DMS 273 treated with DMSO at 0.1 percent for 48 hours (cell line): ENCODE results near the gene DHRSX.
"Not testable (repeated sequence)": the region's sequence is repeated elsewhere in the genome, so short reads cannot be mapped to it uniquely, and the experiment has no call there.

Experiments used
- DNase-seq: peaks from one replicate; lab custom pipeline; 2025; lab: John Stamatoyannopoulos, UW

DHRSX gene

DNA sequence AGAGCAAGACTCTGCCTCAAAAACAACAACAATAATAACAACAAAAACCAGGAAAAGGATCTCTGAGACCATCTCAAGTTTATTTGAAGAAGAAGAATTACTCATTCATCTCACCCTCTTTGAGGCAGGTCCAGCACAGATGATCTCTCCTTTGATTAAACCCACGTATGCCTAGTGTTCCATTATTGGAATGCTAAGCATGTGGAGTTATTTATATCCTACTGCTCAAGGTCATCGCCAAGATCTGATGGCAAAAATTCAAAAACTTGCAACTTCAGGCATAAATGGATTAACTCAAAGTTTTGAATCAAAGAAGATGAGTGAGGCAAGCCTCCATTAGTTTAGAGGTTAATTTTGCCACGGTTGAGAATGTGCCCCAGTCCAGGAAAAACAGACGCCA lies 184.2 kb downstream of the DHRSX start:
- DNase-seq, result no peak

DNA sequence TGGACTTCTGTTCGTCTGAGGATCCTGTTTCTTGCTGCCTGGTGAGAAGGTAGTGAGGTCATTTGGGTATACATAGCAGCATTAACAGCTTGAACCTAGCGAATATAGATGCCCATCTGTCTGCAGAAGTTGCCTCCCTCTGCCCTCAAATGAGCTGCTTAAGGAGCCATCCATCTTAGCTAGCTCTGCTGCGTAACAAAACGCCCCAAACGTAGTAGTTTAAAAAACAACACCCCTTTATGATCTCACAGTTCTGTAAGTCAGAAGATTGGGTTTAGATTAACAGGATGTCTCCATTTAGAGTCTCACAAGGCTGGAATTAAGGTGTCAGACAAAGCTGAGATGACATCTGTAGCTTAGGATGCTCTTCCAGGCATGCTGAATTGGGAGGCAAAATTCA lies 185.3 kb downstream of the DHRSX start:
- DNase-seq, result no peak

DNA sequence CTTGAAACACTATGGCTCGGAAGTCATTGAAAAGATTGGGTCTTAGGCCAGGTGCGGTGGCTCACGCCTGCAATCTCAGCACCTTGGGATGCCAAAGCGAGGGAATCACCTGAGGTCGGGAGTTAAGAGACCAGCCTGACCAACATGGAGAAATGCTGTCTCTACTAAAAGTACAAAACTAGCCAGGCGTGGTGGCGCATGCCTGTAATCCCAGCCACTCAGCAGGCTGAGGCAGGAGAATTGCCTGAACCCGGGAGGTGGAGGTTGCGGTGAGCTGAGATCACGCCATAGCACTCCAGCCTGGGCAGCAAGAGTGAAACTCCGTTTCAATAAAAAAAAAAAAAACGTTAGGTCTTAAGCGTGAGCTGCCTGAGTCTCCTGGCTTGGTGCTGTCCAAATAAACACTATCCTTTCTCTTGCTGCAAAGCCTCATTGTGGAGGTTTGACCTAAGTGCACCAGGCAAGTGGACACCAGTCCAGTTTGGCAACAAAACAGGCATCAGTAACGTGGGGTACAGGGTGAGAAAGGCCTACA lies 185.9 kb downstream of the DHRSX start:
- no peak for DNase-seq

DNA sequence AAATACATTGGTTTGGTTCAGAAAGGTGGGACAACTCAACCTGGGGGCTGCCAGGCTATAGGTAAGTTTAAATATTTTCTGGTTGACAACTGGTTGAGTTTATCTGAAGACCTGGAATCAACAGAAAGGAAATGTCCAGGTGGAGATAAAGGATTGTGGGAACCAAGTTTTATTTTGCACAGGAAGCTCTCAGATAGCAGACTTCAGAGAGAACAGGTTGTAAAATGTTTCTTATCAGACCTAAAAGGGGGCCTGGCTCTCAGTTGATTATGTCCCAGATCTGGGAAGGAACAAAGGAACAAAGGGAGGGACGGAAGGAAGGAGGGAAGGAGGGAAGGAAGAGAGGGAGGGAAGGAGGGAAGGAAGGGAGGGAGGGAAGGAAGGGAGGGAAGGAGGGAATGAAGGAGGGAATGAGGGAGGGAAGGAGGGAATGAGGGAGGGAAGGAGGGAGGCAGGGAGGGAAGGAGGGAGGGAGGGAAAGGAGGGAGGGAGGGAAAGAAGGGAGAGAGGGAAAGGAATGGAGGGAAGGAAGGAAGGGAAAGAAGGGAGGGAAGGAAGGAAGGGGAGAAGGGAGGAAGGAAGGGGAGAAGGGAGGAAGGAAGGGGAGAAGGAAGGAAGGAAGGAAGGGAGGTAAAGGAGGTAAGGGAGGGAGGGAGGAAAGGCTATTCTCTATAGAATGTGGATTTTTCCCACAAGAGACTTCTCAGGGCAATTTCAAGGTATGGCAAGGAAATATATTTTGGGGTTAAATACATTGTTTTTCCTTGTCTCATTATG lies 186.7 kb downstream of the DHRSX start:
- DNase-seq, result no peak

DNA sequence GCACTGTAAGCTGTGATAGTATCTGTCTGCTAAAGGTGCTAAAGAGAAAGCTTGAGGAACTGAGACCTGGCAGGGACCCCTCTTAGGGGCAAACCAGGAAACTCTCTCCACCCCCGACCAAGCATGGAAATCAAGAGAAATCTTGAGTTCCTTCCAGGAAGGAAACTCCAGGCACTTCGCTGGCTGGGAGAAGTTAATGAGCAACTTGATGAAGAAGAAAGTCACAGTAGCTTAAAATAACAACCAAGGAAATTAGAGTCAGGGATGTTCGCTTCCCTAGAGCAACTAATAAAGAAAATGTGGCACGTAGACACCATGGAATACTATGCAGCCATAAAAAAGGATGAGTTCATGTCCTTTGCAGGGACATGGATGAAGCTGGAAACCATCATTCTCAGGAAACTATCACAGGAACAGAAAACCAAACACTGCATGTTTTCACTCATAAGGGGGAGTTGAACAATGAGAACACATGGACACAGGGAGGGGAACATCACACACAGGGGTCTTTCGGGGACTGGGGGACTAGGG lies 188.7 kb downstream of the DHRSX start:
- not testable (repeated sequence) for DNase-seq

DNA sequence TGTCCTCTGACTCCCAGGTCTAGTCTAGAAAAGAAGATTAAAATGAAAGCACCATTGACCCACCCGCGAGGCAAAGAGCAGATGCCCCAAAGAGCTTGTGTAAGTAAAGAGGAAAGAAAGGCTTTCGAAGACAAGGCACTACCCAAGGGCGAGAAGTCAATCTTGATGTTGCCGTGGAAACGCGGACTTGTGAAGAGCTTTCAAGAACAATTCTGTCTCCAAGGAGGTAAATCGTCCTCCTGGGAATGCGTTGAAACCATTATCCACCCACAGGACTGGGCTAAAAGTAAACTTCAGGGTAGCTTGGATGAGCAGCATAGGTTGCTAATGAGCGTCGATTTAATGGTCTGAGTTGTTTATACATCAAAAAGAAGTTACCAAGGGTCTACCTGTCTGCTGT lies 189.3 kb downstream of the DHRSX start:
- DNase-seq, result no peak

DNA sequence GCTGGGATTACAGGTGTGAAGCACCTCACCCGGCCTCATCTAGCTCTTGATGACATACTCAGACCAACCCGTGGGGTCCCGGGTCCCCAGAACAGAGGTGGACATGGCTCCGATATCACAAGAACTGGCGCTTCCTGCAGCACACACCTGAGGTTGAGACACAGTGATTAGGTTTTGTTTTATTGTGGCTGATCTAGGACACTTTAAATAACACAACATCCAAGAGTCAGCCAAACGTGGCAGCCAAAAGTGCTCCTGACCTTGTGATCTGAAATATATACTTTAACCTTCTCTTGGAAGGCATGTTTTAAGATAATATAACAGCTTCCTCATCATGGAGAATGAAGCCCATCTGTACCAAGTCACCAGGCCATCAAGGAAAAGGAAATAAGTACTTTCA lies 198.9 kb downstream of the DHRSX start:
- DNase-seq, result no peak

DNA sequence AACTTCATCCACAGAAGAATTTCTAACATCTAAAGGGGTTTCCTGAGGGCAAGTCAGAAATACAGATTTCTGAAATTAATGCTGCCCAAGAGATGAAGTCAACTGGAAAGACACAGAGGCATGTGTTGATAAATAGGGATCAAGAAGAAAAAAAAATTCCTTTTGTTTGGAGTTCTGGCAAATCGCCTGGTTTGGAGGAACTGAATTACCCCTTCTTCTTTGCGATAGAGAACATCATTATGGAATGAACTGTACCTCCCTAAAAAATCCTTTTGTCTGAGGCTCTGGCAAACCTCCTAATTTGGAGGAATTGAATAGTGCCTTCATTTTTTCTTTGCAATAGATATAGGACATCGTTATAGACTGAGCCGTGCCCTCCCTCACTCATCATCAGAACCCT lies 200.9 kb downstream of the DHRSX start:
- no peak for DNase-seq

DNA sequence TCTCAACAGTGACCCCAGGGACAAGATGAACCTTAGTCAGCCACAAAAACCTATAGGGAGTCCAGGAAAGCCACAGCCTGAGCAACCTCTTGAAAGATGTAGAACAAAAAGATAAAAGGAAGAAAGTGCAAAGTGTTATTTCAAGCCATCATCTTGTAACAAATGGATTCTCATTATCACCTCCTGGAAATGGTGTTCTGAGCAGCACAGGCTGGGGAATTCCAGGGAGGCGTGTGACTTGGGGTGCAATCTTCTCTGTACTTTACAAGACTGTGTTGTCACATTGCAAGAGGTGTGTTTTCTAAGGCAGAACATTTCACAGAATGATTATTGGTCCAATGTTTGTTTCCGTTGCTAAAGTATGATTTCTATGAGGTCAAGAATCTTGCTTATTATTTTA lies 214.0 kb downstream of the DHRSX start:
- no peak for DNase-seq

DNA sequence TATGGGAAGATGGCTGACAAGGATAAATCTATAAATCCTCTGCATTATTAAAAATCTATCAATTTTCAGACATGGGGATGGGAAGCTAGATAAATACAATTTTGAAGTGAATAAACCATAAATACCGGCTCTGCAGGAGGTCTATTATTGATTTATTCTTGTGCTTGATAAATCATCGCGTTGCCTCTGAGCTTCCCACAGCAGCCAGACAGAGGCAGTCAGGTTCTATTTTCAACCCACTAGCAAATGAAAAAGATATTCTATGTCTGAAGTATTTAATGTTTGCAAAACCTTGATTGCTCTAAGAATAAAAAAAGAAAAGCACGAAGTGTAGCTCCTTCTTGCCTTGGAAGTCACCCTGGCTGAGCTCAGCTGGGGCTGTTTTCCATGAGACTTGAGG lies 216.2 kb downstream of the DHRSX start:
- DNase-seq, result no peak

DNA sequence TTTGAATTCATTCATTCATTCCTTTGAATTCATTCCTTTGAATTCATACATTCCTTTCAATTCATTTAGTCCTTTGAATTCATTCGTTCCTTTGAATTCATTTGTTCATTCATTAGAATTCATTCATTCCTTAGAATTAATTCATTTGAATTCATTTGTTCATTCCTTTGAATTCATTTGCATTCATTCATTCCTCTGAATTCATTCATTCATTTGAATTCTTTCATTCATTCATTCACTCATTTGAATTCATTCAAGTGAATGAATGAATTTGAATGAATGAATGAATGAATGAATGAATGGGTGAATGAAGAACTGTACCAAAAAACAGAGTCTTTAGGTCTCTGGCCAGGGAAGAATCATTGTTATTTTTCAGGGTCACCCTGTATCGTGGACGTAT lies 216.6 kb downstream of the DHRSX start:
- DNase-seq, result no peak

DNA sequence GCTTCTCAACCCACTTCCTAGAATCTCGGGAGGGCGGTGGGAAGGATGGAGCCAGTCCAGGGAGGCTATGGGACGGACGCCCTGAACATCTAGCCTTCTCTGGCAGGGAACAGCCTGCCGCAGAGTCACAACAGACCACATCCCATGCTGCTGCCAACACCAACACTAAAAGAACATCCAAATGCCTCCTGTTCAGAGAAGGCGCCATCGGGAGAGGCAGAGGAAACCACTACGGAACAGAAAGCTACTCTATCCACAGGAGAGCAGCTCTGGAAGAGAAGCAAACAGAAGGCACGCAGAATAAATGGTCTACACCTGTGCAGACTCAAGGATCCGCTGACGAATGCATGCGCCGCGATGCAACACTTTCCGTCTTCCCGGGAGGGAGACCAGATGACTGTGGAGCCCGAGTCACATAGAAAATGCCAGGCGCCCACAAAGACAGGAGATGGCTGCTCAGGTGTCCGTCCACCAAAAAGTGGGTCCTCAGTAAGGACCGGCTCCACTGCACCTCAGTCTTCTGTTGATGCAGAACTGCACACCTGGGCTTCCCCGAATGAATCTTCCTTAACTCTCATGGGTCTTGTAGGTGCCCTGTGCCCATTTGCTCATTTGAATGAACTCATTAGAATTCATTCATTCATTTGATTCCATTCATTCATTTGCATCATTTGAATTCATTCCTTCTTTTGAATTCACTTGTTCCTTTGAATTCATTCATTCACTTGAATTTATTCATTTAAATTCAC lies 217.5 kb downstream of the DHRSX start:
- no peak for DNase-seq

DNA sequence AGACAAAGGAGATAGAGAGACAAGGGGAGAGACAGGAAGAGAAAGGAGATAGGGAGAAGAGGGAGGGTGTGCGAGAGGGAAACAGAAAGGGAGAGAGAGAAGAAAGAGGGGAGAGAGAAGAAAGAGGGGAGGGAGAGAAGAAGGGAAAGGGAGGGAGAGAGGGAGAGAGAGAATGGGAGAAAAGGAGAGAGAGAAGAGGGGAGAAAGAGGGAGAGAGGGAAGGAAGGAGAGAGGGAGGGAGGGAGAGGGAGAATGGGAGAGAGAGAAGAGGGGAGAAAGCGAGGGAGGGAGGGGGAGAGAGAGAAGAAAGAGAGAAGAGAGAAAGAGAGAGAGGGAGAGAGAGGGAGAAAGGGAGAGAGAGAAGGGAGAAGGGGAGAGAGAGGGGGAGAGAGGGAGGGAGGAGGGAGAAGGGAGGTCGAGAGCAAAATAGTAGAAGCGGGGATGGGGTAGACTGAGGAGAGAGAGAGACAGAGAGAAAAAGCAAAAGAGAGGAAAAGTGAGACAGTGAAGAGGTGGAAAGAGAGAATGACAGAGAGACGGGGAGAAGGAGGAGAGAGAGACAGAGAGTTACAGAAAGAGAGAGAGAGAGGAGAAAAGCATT lies 218.2 kb downstream of the DHRSX start:
- DNase-seq, result no peak

DNA sequence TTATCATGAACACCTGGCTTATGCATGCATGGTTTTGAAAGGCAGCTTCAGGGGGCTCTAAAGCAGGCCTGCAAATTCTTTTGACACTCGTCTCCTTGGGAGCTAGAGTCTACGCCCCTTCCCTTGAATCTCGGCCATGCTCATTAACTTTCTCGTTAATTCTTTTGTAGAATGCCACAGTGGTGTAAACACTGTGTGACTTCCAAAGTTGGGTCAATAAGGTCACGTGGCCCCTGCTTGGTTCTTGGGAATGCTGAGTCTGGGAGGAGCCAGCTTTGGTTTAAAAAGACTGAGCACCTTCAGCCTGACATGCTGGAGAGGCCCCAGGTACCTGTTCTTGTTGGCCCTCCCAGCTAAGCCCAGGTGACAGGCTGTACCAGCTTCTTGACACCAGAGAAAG lies 228.4 kb downstream of the DHRSX start:
- DNase-seq, result no peak

DNA sequence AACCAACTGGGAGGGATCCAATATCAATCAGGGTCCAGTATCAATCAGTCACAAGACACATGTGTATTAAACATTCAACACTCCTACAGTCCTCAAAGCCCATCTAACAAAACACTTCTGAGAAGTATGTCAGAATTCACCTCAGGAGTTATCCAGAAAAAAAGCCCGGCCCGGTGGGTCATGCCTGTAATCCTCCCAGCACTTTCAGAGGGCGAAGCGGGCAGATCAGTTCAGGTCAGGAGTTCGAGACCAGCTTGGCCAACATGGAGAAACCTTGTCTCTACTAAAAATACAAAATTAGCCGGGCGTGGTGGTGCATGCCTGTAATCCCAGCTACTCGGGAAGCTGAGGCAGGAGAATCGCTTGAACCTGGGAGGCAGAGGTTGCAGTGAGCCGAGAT lies 229.2 kb downstream of the DHRSX start:
- not testable (repeated sequence) for DNase-seq

DNA sequence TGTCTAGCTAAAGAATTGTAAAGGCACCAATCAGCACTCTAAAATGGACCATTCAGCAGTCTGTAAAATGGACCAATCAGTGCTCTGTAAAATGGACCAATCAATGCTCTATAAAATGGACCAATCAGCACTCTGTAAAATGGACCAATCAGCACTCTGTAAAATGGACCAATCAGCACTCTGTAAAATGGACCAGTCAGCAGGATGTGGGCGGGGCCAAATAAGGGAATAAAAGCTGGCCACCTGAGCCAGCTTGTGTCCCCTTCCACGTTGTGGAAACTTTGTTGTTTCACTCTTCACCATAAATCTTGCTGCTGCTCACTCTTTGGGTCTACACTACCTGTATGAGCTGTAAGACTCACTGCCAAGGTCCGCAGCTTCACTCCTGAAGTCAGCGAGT lies 230.0 kb downstream of the DHRSX start:
- DNase-seq, result not testable (repeated sequence)

DNA sequence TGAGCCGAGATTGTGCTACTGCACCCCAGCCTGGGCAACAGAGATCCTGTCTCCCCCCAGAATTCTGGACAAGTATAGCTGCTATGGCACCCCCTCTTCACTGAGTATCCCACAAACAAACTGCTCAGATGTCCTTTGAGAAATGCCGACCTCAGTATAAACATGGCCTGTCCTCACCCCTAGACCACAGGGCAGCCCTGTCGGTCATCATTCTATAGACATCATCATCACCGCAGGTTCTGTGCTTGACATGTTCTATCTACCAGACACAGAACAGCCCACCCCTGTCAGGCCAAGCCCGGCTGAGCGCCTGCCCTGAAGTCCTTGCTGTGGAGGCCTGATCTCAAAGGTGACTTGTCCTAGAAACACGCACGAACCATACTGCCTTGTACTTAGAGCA lies 232.9 kb downstream of the DHRSX start:
- DNase-seq, result no peak

DNA sequence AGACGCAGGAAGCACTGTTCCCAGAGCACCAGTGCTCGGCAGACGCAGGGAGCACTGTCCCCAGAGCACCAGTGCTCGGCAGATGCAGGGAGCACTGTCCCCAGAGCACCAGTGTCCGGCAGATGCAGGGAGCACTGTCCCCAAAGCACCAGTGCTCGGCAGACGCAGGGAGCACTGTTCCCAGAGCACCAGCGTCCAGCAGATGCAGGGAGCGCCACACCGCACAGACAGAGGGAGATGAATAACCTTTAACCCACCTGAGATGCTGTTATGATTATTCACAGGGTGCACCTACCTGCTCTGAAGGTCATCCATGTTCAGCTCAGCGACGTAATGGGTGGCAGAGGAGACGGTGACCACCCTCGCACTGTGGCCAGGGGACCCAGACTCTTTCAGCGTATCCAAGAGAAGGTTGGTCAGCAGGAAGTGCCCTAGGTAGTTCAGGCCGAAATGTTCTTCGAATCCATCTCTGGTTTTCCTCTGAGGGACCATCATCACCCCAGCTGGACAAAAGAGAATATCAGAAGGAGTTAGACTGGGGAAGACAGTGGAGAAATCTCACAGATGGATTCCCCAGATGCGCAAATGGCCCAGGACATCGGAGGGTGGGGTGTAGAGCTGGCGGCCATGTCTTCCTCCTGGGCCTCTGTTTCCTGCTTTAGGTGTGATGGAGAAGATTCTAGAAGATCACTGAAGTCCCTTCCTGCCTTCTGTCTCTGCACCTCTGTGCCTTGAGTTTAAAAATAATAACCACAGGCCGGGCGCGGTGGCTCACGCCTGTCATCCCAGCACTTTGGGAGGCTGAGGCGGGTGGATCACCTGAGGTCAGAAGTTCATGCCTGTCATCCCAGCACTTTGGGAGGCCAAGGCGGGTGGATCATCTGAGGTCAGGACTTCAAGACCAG lies 234.1 kb downstream of the DHRSX start:
- no peak for DNase-seq

DNA sequence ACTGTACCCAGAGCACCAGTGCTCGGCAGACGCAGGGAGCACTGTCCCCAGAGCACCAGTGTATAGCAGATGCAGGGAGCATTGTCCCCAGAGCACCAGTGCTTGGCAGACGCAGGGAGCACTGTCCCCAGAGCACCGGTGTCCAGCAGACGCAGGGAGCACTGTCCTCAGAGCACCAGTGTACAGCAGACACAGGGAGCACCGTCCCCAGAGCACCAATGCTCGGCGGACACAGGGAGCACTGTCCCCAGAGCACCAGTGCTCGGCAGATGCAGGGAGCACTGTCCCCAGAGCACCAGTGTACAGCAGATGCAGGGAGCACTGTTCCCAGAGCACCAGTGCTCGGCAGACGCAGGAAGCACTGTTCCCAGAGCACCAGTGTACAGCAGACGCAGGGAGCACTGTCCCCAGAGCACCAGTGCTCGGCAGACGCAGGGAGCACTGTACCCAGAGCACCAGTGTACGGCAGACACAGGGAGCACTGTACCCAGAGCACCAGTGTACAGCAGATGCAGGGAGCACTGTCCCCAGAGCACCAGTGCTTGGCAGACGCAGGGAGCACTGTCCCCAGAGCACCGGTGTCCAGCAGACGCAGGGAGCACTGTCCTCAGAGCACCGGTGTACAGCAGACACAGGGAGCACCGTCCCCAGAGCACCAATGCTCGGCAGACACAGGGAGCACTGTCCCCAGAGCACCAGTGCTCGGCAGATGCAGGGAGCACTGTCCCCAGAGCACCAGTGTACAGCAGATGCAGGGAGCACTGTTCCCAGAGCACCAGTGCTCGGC lies 234.9 kb downstream of the DHRSX start:
- DNase-seq, result not testable (repeated sequence)

DNA sequence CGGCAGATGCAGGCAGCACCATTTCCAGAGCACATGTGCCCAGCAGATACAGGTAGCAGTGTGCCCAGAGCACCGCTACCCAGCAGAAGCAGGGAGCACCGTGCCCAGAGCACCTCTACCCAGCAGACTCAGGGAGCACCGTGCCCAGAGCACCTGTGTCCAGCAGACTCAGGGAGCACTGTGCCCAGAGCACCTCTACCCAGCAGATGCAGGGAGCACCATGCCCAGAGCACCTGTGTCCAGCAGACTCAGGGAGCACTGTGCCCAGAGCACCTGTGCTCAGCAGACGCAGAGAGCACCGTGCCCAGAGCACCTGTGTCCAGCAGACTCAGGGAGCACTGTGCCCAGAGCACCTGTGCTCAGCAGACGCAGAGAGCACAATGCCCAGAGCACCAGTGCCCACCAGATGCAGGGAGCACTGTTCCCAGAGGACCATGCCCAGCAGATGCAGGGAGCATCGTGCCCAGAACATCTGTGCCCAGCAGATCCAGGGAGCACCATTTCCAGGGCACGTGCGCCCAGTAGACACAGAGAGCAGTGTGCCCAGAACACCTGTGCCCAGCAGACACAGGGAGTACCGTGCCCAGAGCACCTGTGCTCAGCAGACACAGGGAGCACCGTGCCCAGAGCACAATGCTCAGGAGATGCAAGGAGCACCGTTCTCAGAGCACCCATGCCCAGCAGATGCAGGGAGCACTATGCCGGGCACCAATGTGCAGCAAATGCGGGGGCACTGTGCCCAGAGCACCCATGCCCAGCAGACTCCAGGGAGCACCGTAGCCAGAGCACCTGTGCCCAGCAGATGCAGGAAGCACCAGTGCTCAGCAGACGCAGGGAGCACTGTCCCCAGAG lies 236.4 kb downstream of the DHRSX start:
- no peak for DNase-seq
